OCI-LY1 (cell line): ENCODE measurements around the gene OR5D14.

Experiments
- CTCF ChIP-seq: fragments of 200-600 bp; sonication (generic), shearing (Covaris generic); IDR thresholded peaks from 2 replicates; pipeline ENCODE4 v1.5.1; 2017; ENCODE audit warnings: mild to moderate bottlenecking, antibody characterized with exemption, low read length, moderate library complexity, mixed read lengths
- EZH2 ChIP-seq: fragments of 200-600 bp; sonication (generic), shearing (Covaris generic); IDR thresholded peaks from 2 replicates; pipeline ENCODE4 v1.8.0; 2017; ENCODE audit warnings: borderline replicate concordance, mixed run types, mild to moderate bottlenecking, antibody characterized with exemption, low read length, moderate library complexity, mixed read lengths

DNA sequence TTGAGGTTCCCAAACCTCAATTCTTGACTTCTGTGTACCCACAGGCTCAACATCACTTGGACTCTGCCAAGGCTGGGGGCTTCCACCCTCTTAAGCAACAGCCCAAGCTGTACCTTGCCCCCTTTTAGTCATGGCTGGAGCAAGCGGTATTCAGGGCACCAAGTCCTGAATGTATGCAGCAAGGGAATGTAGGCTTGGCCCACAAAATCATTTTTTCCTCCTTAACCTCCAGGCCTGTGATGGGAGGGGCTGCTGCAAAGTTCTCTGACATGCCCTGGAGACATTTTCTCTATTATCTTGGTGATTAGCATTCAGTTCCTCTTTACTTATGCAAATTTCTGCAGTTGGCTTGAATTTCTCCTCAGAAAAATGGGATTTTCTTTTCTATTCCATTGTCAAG is 10.9 kb downstream of the OR5D14 start:
- TF ChIP-seq CTCF (no peak), EZH2 (no peak)
